ENCODE measurements around the gene ATF7. TPM values are rescaled to one million over a fixed set of nuclear protein-coding genes. Genes with fewer than 3 reads are reported as not detected.
"Not testable (repeated sequence)": the region's sequence is repeated elsewhere in the genome, so short reads cannot be mapped to it uniquely, and the experiment has no call there.

ATF7 gene
- total RNA-seq, 1 donor from 2014 or later = 42.2 TPM

DNA sequence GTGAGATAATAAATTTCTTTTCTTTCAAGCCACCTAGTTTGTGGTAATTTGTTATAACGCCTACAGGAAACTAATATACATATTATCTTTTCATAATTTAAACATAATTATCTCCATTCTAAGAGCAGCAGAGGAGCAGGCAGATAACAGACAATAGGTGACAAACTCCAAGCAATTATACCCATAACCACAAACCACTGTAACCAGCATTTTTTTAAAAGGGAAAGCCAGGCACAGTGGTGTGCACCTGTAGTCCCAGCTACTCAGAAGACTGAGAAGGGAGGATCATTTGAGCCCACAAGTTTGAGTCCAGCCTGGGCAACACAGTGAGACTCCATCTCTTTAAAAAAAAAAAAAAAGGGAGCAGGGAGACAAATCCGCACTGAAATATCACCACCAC is 54.9 kb downstream of the ATF7 start:
- Mint-ChIP-seq H3K36me3 (peaks cover 14% of the 10 kb centered on the region), H3K27me3 (no peaks in the 10 kb centered on the region), H3K9me3 (no peaks in the 10 kb centered on the region), H3K4me3 (no peak overlapping the region), H3K27ac (no peak overlapping the region), H3K4me1 (ENCODE audit: unreplicated experiment) (peaks cover 24% of the 10 kb centered on the region)
- DNase-seq (ENCODE audit: extremely low spot score, unreplicated experiment) = no peak
- TF ChIP-seq, protein P1, sequence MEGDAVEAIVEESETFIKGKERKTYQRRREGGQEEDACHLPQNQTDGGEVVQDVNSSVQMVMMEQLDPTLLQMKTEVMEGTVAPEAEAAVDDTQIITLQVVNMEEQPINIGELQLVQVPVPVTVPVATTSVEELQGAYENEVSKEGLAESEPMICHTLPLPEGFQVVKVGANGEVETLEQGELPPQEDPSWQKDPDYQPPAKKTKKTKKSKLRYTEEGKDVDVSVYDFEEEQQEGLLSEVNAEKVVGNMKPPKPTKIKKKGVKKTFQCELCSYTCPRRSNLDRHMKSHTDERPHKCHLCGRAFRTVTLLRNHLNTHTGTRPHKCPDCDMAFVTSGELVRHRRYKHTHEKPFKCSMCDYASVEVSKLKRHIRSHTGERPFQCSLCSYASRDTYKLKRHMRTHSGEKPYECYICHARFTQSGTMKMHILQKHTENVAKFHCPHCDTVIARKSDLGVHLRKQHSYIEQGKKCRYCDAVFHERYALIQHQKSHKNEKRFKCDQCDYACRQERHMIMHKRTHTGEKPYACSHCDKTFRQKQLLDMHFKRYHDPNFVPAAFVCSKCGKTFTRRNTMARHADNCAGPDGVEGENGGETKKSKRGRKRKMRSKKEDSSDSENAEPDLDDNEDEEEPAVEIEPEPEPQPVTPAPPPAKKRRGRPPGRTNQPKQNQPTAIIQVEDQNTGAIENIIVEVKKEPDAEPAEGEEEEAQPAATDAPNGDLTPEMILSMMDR (conservative IDR thresholded peaks at IDR 0.05) = no peak

DNA sequence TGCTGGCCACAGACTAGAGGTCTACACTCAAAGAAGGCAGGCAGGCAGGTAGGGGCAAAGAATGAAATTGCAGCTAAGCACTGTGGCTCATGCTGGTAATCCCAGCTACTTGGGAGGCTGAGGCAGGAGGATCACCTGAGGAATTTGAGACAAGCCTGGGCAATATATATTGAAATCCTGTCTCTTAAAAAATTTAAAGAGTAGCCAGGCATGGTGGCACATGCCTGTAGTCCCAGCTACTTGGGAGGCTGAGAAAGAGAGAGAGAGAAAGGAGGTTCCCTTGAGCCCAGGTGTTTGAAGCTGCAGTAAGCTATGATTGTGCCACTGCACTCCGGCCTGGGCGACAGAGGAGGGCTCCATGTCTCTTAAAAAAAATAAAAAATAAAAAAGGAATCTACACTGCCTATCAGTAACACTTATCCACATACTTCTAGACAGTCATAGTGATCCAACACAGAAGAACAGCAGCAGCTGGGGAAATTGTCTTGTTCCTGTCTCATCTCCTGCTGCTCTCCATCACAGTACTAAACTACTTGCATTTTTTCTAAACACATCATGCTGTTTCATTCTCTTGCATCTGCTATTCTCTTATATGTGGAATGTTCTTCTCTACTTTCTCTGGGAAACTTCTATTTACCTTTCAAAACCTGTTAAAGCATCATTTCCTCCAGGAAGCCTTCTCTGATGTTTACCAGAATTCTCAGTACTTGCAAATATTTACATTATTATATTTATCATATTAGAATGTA is 57.2 kb downstream of the ATF7 start:
- DNase-seq (ENCODE audit: extremely low spot score, unreplicated experiment) = no peak
- Mint-ChIP-seq H3K9me3 (no peaks in the 10 kb centered on the region), H3K36me3 (peaks cover 8% of the 10 kb centered on the region), H3K4me1 (ENCODE audit: unreplicated experiment) (peaks cover 16% of the 10 kb centered on the region), H3K4me3 (no peak overlapping the region), H3K27me3 (no peaks in the 10 kb centered on the region), H3K27ac (no peak overlapping the region)
- TF ChIP-seq, protein P1 (conservative IDR thresholded peaks at IDR 0.05) = no peak

DNA sequence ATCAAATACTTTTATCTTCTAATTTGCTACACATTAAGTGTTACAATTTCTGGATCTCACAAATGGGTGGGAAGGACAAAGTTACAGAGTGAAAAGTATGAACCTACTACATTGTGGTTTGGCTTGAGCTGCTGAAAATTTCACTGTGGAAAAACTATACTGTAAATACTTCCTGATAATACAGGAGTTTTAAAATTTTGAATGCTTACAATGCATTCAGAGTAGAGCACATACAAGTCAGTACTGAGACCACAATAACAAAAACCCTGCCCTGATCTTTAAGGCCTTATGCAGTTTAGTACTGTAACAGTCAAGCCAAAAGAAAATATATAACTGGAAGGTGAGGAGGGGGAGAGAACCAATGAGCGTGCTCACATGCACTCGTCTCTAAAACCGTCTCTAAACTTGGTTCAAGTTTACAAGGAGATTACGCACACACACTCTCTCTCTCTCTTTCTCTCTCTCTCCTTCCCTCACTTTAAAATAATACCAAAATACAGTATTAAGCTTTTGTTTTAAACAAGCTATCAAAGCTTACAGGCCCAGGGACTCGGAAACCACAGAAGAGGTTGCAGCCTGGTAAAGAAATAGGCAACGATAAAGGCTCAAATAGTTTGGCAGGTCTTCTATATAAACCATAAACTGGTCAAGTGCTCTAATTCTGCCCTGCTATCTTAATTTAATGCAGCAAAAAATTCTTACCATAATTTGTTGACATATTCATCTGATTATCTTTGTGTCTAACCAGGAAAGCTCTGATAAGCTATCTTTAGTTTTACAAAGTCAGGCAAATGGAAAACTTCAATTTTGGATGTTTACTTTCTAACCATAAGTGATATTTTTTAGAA is 58.0 kb downstream of the ATF7 start:
- Mint-ChIP-seq H3K4me1 (ENCODE audit: unreplicated experiment) (peaks cover 16% of the 10 kb centered on the region), H3K9me3 (no peaks in the 10 kb centered on the region), H3K27ac (no peak overlapping the region), H3K4me3 (no peak overlapping the region), H3K36me3 (peaks cover 8% of the 10 kb centered on the region), H3K27me3 (no peaks in the 10 kb centered on the region)
- no peak for DNase-seq (ENCODE audit: extremely low spot score, unreplicated experiment)
- TF ChIP-seq, protein P1 (conservative IDR thresholded peaks at IDR 0.05) = no peak

DNA sequence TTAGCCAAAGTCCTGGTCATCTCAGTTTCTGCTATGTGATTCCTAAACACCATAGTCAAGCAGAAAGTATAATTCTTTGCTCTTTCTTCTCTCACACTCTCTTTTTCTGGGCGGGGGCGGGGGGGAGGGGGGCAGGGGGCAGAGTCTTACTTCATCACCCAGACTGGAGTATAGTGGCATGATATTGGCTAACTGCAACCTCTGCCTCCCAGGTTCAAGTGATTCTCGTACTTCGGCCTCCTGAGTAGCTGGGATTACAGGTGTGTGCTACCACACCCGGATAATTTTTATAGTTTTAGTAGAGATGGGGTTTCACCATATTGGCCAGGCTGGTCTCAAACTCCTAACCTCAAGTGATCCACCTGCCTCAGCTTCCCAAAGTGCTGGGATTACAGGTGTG is 60.8 kb downstream of the ATF7 start:
- not testable (repeated sequence) for H3K9me3 Mint-ChIP-seq, H3K27me3 Mint-ChIP-seq
- peaks cover 10% of the 10 kb centered on the region for H3K4me1 Mint-ChIP-seq (ENCODE audit: unreplicated experiment)

DNA sequence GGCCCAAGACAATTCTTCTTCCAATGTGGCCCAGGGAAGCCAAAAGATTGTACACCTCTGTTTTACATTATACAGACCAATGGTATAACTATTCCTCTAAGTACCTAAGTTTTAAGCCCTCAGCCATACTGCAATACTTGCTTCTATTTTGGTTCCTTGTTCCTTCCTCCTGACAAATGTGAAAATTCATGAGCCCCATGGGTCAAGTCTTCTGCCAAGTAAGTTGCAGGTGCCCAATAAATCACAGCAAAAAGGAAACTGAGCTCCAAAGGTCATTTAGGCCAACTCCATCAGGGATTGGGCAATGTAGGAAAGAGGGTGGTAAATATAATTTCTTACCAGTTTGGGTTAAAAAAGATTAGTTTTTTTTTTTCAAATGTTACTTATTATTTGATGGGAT is 61.2 kb downstream of the ATF7 start:
- Mint-ChIP-seq H3K27ac (no peak overlapping the region), H3K4me1 (ENCODE audit: unreplicated experiment) (peaks cover 6% of the 10 kb centered on the region), H3K9me3 (no peaks in the 10 kb centered on the region), H3K36me3 (no peaks in the 10 kb centered on the region), H3K27me3 (no peaks in the 10 kb centered on the region), H3K4me3 (no peak overlapping the region)
- TF ChIP-seq, protein P1 (conservative IDR thresholded peaks at IDR 0.05) = no peak
- DNase-seq (ENCODE audit: extremely low spot score, unreplicated experiment) = no peak

More for the DNA sequence above, 60.8 kb downstream of the ATF7 start:
- not testable (repeated sequence) for H3K4me3 Mint-ChIP-seq; DNase-seq (ENCODE audit: extremely low spot score, unreplicated experiment); H3K36me3 Mint-ChIP-seq; H3K27ac Mint-ChIP-seq

DNA sequence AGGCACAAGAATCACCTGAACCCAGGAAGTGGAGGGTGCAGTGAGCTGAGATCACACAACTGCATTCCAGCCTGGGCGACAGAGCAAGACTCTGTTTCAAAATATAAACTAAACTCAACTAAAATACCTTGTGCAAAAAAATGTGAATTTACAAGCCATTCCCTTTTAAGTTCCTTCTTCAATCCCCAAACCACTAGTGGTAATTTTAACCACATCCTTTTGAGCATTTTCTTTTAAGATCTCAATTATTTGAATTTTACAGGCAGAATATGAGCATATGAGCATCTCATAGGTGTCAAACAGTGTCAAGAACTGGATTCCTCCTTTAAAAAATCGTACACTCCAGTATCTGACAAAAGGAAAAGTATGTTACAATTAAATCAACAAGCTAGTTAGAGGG is 61.9 kb downstream of the ATF7 start:
- Mint-ChIP-seq H3K27ac (no peak overlapping the region), H3K4me3 (no peak overlapping the region), H3K4me1 (ENCODE audit: unreplicated experiment) (peaks cover 5% of the 10 kb centered on the region), H3K36me3 (no peaks in the 10 kb centered on the region), H3K9me3 (no peaks in the 10 kb centered on the region), H3K27me3 (no peaks in the 10 kb centered on the region)
- DNase-seq (ENCODE audit: extremely low spot score, unreplicated experiment) = no peak
- TF ChIP-seq, protein P1 (conservative IDR thresholded peaks at IDR 0.05) = no peak
